ENCODE measurements around the gene CYSLTR1.

Gene CYSLTR1

DNA sequence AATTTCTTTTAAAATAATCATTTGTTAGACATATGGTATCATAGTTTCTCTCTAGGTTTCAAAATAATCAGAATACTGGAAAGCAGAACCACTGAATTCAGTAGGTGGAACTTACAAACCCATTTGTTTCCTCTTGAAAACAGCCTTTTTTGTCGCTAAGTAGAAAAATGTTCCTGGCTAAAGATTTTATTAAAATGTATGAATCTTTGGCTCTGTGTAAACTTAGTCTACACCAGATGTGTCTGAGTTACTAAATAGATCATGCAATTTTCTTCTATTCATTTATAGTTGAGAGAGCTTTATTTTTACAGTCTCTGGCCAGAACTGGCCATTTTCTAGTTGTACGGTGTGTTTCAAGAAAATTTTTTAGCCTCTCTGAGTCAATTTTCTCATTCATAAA, 1.0 kb downstream of the CYSLTR1 start:
- H3K9me3 ChIP-seq (ENCODE audit: control insufficient read depth, insufficient read depth, low read depth, low read length): no peaks in the 10 kb centered on the region; the same call in 1 of the 2 replicates
- ChIA-PET POLR2A (no interaction called here), CTCF (no interaction called here)
- no peaks in the 10 kb centered on the region for H3K36me3 ChIP-seq (ENCODE audit: control insufficient read depth in 2 of 2, insufficient read depth in 1 of 2, low read length in 2 of 2)
- TF ChIP-seq PRDM2 (tag by site-specific recombination; IDR thresholded peaks at IDR 0.05; ENCODE audit: borderline replicate concordance) (no peak), ZNF660 (tag by site-specific recombination; IDR thresholded peaks at IDR 0.05) (no peak), ZNF670 (tag by site-specific recombination; IDR thresholded peaks at IDR 0.05; ENCODE audit: low read depth) (no peak), KLF16 (tag by site-specific recombination; IDR thresholded peaks at IDR 0.05) (no peak), ZNF791 (tag by site-specific recombination; IDR thresholded peaks at IDR 0.05) (no peak), AEBP2 (tag by site-specific recombination; IDR thresholded peaks at IDR 0.05; ENCODE audit: borderline replicate concordance) (no peak), ZNF555 (tag by site-specific recombination; conservative IDR thresholded peaks at IDR 0.05) (no peak), ZNF221 (tag by site-specific recombination; IDR thresholded peaks at IDR 0.05; ENCODE audit: borderline replicate concordance) (no peak), GFI1B (tag by site-specific recombination; IDR thresholded peaks at IDR 0.05) (no peak), SCRT1 (tag by site-specific recombination; IDR thresholded peaks at IDR 0.05; ENCODE audit: borderline replicate concordance) (no peak), ZFP69B (tag by site-specific recombination; IDR thresholded peaks at IDR 0.05) (no peak), ZBTB21 (tag by site-specific recombination; IDR thresholded peaks at IDR 0.05) (no peak), ZNF19 (tag by site-specific recombination; IDR thresholded peaks at IDR 0.05; ENCODE audit: low read depth) (no peak), ZIC2 (tag by site-specific recombination; IDR thresholded peaks at IDR 0.05) (no peak), PRDM4 (tag by site-specific recombination; IDR thresholded peaks at IDR 0.05) (no peak)
- no peak overlapping the region for H3K27ac ChIP-seq (ENCODE audit: extremely low read depth, low read depth, low read length)
- no peaks in the 10 kb centered on the region for H3K4me1 ChIP-seq (ENCODE audit: control insufficient read depth, insufficient read depth, low read length)
- H3K4me3 ChIP-seq (ENCODE audit: low read depth, low read length): no peak overlapping the region

DNA sequence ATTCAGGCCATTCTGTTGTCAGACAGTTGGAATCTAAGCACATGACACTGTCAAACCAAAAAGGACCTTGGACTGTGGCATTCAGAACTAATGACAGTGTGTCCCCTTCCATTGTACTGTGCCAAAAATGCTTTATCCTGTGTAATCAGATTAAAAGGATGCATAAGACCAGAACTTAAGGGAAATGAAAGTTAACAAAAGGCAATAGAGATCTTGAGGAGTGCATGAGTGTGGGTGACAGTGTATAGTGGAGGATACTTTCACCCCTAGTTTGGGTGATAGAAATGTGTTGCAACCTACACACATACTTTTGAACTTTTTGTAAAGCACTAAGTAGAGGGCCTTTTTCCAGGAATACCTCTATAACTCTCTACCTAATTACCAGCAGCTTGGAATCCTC, 4.5 kb downstream of the CYSLTR1 start:
- POLR2A ChIA-PET: no interaction called here
- TF ChIP-seq ZNF324 (tag by site-specific recombination; IDR thresholded peaks at IDR 0.05) (no peak), ZNF140 (tag by site-specific recombination; IDR thresholded peaks at IDR 0.05) (no peak), ZNF548 (tag by site-specific recombination; IDR thresholded peaks at IDR 0.05) (no peak)
- Histone ChIP-seq H3K9me3 (ENCODE audit: control insufficient read depth, insufficient read depth, low read depth, low read length) (no peaks in the 10 kb centered on the region; the same call in 1 of the 2 replicates), H3K4me3 (ENCODE audit: low read depth, low read length) (no peak overlapping the region), H3K27ac (ENCODE audit: extremely low read depth, low read depth, low read length) (no peak overlapping the region), H3K36me3 (ENCODE audit: control insufficient read depth in 2 of 2, insufficient read depth in 1 of 2, low read length in 2 of 2) (no peaks in the 10 kb centered on the region), H3K4me1 (ENCODE audit: control insufficient read depth, insufficient read depth, low read length) (no peaks in the 10 kb centered on the region)
- CTCF ChIA-PET: no interaction called here

Data from HEK293 (cell line).